Articular chondrocyte of knee joint (primary cell): ENCODE results near the gene NRGN. TPM values are rescaled to one million over a fixed set of nuclear protein-coding genes. Genes with fewer than 3 reads are reported as not detected.

ENCODE experiments used
- total RNA-seq: library from RNA; depleted of rRNA; stranded (reverse); fragments of >200 nt; gene quantifications from 2 replicates; pipeline ENCODE4 v1.2.3, GENCODE V29; 2012

The NRGN gene
- 0.39 and 0.65 TPM in 2 replicates for total RNA-seq

DNA sequence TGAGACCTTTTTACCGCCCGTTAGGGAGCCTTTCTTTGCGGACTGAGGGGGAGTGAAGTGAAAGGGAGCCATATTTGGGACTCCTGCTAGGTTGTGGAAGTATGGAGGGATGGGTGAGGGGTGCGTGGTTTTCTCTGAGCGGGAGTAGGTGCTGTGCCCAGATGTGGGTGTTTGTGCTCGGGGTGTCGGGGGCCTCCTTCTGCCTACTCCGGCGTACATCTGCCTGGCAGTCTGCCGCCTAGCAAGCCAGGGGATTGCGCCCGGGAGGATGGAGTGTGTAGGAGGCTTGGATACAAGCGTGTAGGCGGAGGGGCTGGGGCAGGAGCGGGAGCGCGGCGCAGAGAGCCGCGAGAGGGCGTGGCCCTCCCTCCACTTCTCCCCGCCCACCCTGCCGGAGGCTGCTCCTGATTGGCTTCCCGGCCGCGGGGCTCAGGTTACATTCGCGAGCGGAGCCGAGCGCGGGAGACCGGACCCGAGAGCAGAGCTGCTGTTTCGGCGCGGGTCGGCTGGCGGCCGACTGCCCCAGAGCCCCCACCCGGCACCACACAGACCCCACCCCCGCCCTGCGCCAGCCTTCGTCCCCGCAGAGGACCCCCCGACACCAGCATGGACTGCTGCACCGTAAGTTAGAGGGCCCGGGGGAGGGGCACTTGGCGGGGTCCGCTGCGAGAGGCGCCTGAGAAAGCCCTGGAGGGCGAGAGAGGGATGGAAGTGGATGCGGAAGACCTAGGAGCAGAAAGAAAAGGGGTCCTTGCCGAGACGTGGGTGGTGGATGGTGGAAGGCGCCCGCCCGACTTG, at the start of gene NRGN:
NRGN (plus strand) TSS at position 464 of the 798 bp plus-strand sequence; CDS start at position 607, 143 bp downstream.

DNA sequence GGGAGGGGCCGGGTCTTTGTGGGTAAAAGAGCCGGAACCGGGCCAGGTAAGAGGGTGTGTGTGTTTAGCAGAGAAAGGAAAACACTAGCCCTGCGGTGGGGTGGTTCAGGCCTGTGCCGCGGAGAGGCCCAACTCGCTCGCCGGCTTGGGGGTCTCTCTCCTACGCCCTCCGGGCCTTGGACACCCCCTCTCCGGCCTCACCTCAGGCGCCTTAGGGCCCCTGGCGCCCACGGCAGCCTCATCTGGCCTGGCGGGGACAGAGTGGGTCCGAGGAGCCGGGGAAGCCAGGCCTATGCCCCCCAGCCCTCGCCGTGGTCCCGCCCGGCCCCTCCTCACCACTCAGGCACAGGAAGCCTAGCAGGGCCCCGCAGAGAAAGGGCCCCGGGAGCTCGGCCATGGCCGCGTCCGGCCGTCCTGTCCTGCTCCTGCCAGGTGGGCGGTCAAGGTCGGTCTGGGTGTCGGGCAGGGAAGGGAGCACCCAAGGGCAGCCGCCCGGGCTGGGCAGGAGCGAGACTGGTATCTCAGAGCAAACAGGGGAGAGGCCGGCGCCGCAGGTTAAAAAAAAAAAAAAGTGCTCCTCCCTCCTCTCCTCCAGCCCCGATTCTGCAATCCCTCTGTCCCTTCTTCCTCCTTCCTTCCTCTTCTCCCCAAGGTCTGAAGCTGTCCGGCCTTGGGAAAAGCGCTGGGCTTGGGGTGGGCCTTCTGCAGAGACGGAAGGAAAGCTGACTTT, 12.2 kb downstream of the NRGN start, which contains the start of gene VSIG2:
VSIG2 (minus strand) TSS at position 515 of the 730 bp plus-strand sequence; CDS start at position 397, 118 bp downstream.

DNA sequence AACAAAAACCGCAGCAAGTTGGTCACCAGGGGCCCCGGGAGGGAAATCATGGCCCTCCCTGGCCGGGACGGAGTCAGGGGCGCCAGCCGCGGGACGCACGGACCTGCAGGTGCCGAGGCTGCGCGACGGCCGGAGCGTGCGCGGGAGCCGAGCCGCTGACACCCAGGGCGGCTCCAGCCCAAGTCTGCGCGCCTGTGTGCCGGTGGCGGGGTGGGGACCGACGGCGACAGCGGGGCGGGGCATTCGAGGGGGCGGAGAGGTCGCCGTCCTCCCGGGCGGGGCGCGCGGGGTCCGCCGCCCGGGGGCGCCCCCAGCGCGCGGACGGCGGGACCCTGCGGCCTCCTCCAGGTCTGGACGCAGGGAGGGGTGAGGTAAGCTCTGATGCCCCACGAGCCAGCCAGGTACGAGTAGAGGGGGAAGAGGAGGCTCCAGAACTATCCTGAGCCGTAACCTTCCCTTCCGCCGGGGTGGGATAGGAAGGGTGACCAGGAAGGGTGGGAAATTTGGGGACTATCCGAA, 22.4 kb downstream of the NRGN start, which contains the start of gene ESAM:
ESAM (minus strand) TSS at position 186 of the 519 bp plus-strand sequence; CDS start at position 50, 136 bp downstream.

Other genes with a start within 250 kb of the NRGN start
- not detected in 2 replicates for gene OR8B12, start 196.3 kb upstream of the NRGN start, total RNA-seq
- under 0.01 TPM in 1 of 2 replicates, not detected in the other for gene OR8A1, start 169.9 kb upstream of the NRGN start, total RNA-seq
- 0.22 TPM in 1 of 2 replicates, not detected in the other for gene PANX3, start 128.5 kb upstream of the NRGN start, total RNA-seq
- 36.2 and 36.4 TPM in 2 replicates for gene TBRG1, start 117.1 kb upstream of the NRGN start, total RNA-seq
- gene SIAE, start 66.2 kb upstream of the NRGN start, total RNA-seq = 13.1 and 16.0 TPM in 2 replicates
- gene SPA17, start 66.0 kb upstream of the NRGN start, total RNA-seq = 18.9 and 23.9 TPM in 2 replicates
- not detected in 2 replicates for gene VSIG2, start 12.3 kb downstream of the NRGN start, total RNA-seq
- gene ESAM, start 22.3 kb downstream of the NRGN start, total RNA-seq = 0.13 and 0.54 TPM in 2 replicates
- gene MSANTD2, start 60.5 kb downstream of the NRGN start, total RNA-seq = 10.2 and 10.8 TPM in 2 replicates
- 4.4 and 4.9 TPM in 2 replicates for gene ROBO3, start 125.5 kb downstream of the NRGN start, total RNA-seq
- 0.26 and 1.1 TPM in 2 replicates for gene ROBO4, start 157.9 kb downstream of the NRGN start, total RNA-seq
- not detected in 2 replicates for gene HEPN1, start 179.3 kb downstream of the NRGN start, total RNA-seq
- not detected in 2 replicates for gene HEPACAM, start 196.1 kb downstream of the NRGN start, total RNA-seq
- 2.2 and 3.4 TPM in 2 replicates for gene CCDC15, start 214.3 kb downstream of the NRGN start, total RNA-seq